Measurements from ENCODE around the gene PSTK. TPM values are rescaled to one million over a fixed set of nuclear protein-coding genes. Genes with fewer than 3 reads are reported as not detected.

PSTK gene
- polyA plus RNA-seq, 1 donor (not counting 4 experiments of a cell fraction or from before 2014, with no cell fraction given) = 5.6 TPM

- no peak for DNase-seq (ENCODE audit: low read depth, low spot score)
- H3K4me3 ChIP-seq (ENCODE audit: control insufficient read depth in 2 of 3, extremely low read depth in 1 of 3, insufficient read depth in 2 of 3, low read depth in 1 of 3, low read length in 3 of 3) = no peak overlapping the region
- H3K27ac ChIP-seq (ENCODE audit: control insufficient read depth, insufficient read depth, low read length) = no peak overlapping the region
- H3K4me2 ChIP-seq (ENCODE audit: control insufficient read depth, extremely low read depth, insufficient read depth, low read depth, low read length) = no peak overlapping the region
- H3K27me3 ChIP-seq (ENCODE audit: control insufficient read depth, extremely low read depth, insufficient read depth, low read length) = peaks cover 4% of the 10 kb centered on the region
- H3K9me1 ChIP-seq (ENCODE audit: control insufficient read depth, extremely low read depth, insufficient read depth, low read length) = no peaks in the 10 kb centered on the region
- H4K20me1 ChIP-seq (ENCODE audit: control insufficient read depth, extremely low read depth, insufficient read depth, low read length) = no peaks in the 10 kb centered on the region
- H3K4me1 ChIP-seq (ENCODE audit: control insufficient read depth, extremely low read depth, insufficient read depth, low read length) = no peaks in the 10 kb centered on the region
- no peaks in the 10 kb centered on the region for H3K79me2 ChIP-seq (ENCODE audit: control insufficient read depth, insufficient read depth, low read length)
- no peak overlapping the region for H2AFZ ChIP-seq (ENCODE audit: control insufficient read depth, low read length)
- no peaks in the 10 kb centered on the region for H3K9me3 ChIP-seq (ENCODE audit: control insufficient read depth, low read depth, low read length)
- no peaks in the 10 kb centered on the region for H3K36me3 ChIP-seq (ENCODE audit: control insufficient read depth in 2 of 2, extremely low read depth in 1 of 2, insufficient read depth in 2 of 2, low read length in 2 of 2)
- FAIRE-seq = no peak
- no peak for TF ChIP-seq EZH2 (IDR thresholded peaks at IDR 0.05; ENCODE audit: low read length)
- TF ChIP-seq, protein P1, sequence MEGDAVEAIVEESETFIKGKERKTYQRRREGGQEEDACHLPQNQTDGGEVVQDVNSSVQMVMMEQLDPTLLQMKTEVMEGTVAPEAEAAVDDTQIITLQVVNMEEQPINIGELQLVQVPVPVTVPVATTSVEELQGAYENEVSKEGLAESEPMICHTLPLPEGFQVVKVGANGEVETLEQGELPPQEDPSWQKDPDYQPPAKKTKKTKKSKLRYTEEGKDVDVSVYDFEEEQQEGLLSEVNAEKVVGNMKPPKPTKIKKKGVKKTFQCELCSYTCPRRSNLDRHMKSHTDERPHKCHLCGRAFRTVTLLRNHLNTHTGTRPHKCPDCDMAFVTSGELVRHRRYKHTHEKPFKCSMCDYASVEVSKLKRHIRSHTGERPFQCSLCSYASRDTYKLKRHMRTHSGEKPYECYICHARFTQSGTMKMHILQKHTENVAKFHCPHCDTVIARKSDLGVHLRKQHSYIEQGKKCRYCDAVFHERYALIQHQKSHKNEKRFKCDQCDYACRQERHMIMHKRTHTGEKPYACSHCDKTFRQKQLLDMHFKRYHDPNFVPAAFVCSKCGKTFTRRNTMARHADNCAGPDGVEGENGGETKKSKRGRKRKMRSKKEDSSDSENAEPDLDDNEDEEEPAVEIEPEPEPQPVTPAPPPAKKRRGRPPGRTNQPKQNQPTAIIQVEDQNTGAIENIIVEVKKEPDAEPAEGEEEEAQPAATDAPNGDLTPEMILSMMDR (optimal IDR thresholded peaks at IDR 0.05 in 1 of 3, IDR thresholded peaks at IDR 0.05 in 1 of 3, conservative IDR thresholded peaks at IDR 0.05 in 1 of 3; ENCODE audit: extremely low read depth in 1 of 3, insufficient read depth in 2 of 3, low read length in 3 of 3) = no peak
- no peak overlapping the region for H3K9ac ChIP-seq (ENCODE audit: control insufficient read depth, extremely low read depth, insufficient read depth, low read length)
- dilution Hi-C loops (cut with MboI; ENCODE audit: extremely low pct_ligation_motif_present, low sequenced_read_pairs) = no loop called here
These were observed 6.2 kb upstream of the PSTK start for GRCh38 chr10:122974023-122974422.

GRCh38 chr10:122974543-122975064, 5.6 kb upstream of the PSTK start:
- Histone ChIP-seq H2AFZ (ENCODE audit: control insufficient read depth, low read length) (no peak overlapping the region), H3K27ac (ENCODE audit: control insufficient read depth, insufficient read depth, low read length) (no peak overlapping the region), H3K9me1 (ENCODE audit: control insufficient read depth, extremely low read depth, insufficient read depth, low read length) (no peaks in the 10 kb centered on the region), H4K20me1 (ENCODE audit: control insufficient read depth, extremely low read depth, insufficient read depth, low read length) (no peaks in the 10 kb centered on the region), H3K9me3 (ENCODE audit: control insufficient read depth, low read depth, low read length) (no peaks in the 10 kb centered on the region), H3K36me3 (ENCODE audit: control insufficient read depth in 2 of 2, extremely low read depth in 1 of 2, insufficient read depth in 2 of 2, low read length in 2 of 2) (no peaks in the 10 kb centered on the region), H3K79me2 (ENCODE audit: control insufficient read depth, insufficient read depth, low read length) (no peaks in the 10 kb centered on the region), H3K9ac (ENCODE audit: control insufficient read depth, extremely low read depth, insufficient read depth, low read length) (no peak overlapping the region), H3K27me3 (ENCODE audit: control insufficient read depth, extremely low read depth, insufficient read depth, low read length) (peaks cover 4% of the 10 kb centered on the region), H3K4me3 (ENCODE audit: control insufficient read depth in 2 of 3, extremely low read depth in 1 of 3, insufficient read depth in 2 of 3, low read depth in 1 of 3, low read length in 3 of 3) (no peak overlapping the region), H3K4me2 (ENCODE audit: control insufficient read depth, extremely low read depth, insufficient read depth, low read depth, low read length) (no peak overlapping the region), H3K4me1 (ENCODE audit: control insufficient read depth, extremely low read depth, insufficient read depth, low read length) (peaks cover under 1% of the 10 kb centered on the region)
- DNase-seq (ENCODE audit: low read depth, low spot score) (no peak), FAIRE-seq (no peak)
- dilution Hi-C loops (cut with MboI; ENCODE audit: extremely low pct_ligation_motif_present, low sequenced_read_pairs) = no loop called here
- TF ChIP-seq, protein P1 (optimal IDR thresholded peaks at IDR 0.05 in 1 of 3, IDR thresholded peaks at IDR 0.05 in 1 of 3, conservative IDR thresholded peaks at IDR 0.05 in 1 of 3; ENCODE audit: extremely low read depth in 1 of 3, insufficient read depth in 2 of 3, low read length in 3 of 3) = no peak
- no peak for TF ChIP-seq EZH2 (IDR thresholded peaks at IDR 0.05; ENCODE audit: low read length)

All from keratinocyte (primary cell).